Smooth muscle cell of the brain vasculature (primary cell): ENCODE results near the gene SOCS7.
"Not testable (repeated sequence)": the region's sequence is repeated elsewhere in the genome, so short reads cannot be mapped to it uniquely, and the experiment has no call there.

Source experiments
- DNase-seq: peaks from one replicate; pipeline ENCODE4 v3.0.0-alpha.2; 2012; ENCODE audit warnings: low read depth, low spot score

Gene SOCS7

GRCh38 chr17:38421171-38421841 lies 69.7 kb downstream of the SOCS7 start:
- no peak for DNase-seq

- DNase-seq = no peak
These were observed 70.5 kb downstream of the SOCS7 start for GRCh38 chr17:38421871-38422827.

GRCh38 chr17:38424297-38424972 lies 72.8 kb downstream of the SOCS7 start:
- no peak for DNase-seq

GRCh38 chr17:38425031-38425430 lies 73.4 kb downstream of the SOCS7 start:
- DNase-seq = no peak

GRCh38 chr17:38425744-38426143 lies 74.1 kb downstream of the SOCS7 start:
- DNase-seq = no peak

- no peak for DNase-seq
These were observed 74.8 kb downstream of the SOCS7 start for GRCh38 chr17:38426441-38426840.

- DNase-seq = no peak
These were observed 75.7 kb downstream of the SOCS7 start for GRCh38 chr17:38427160-38427949.

GRCh38 chr17:38428112-38428642 lies 76.5 kb downstream of the SOCS7 start, which contains the start of gene ARHGAP23:
TSS of gene ARHGAP23 (plus strand) at chr17:38428464. CDS start at chr17:38428486, 22 bp downstream.
- DNase-seq = no peak

- no peak for DNase-seq
These were observed 77.2 kb downstream of the SOCS7 start for GRCh38 chr17:38428643-38429371.

- DNase-seq = no peak
These were observed 77.9 kb downstream of the SOCS7 start for GRCh38 chr17:38429476-38430100.

- DNase-seq = no peak
These were observed 78.7 kb downstream of the SOCS7 start for GRCh38 chr17:38430316-38430715.

- no peak for DNase-seq
These were observed 79.2 kb downstream of the SOCS7 start for GRCh38 chr17:38430822-38431221.

GRCh38 chr17:38431346-38432145 lies 79.9 kb downstream of the SOCS7 start:
- DNase-seq = no peak

GRCh38 chr17:38434178-38434665 lies 82.6 kb downstream of the SOCS7 start:
- DNase-seq = no peak

GRCh38 chr17:38435795-38436194 lies 84.2 kb downstream of the SOCS7 start:
- DNase-seq = no peak

GRCh38 chr17:38436386-38436785 lies 84.7 kb downstream of the SOCS7 start:
- no peak for DNase-seq

- DNase-seq = not testable (repeated sequence)
These were observed 85.7 kb downstream of the SOCS7 start for GRCh38 chr17:38437313-38437712.

GRCh38 chr17:38439436-38439835 lies 87.8 kb downstream of the SOCS7 start:
- DNase-seq = no peak
